HEK293 (cell line): ENCODE measurements around the gene GNMT.
A peak's percentile ranks its signal among the peaks of the same experiment; 100 is the strongest.
"Not testable (repeated sequence)": the region's sequence is repeated elsewhere in the genome, so short reads cannot be mapped to it uniquely, and the experiment has no call there.

Experiments
- CTCF ChIA-PET: fragments of 350-600 bp; formaldehyde crosslinking; extraction: SDS; loops from one replicate; lab custom pipeline; 2021; ENCODE audit warnings: antibody characterized with exemption; lab: Yijun Ruan, JAX
- POLR2A ChIA-PET: fragments of 300-600 bp; formaldehyde crosslinking; extraction: SDS; loops from one replicate; lab custom pipeline; 2020; ENCODE audit warnings: antibody characterized with exemption, inconsistent platforms; lab: Yijun Ruan, JAX
- H3K27ac ChIP-seq: fragments of 200-500 bp; sonication (Bioruptor generic); 2 replicates; pipeline ENCODE4 v1.5.1; 2014; ENCODE audit warnings: low read depth, low read length, control low read depth, inconsistent platforms; ENCODE audit errors: extremely low read depth
- H3K36me3 ChIP-seq, 2 experiments: fragments of 200-500 bp in 1 of 2; sonication (Bioruptor generic) in 1 of 2; 1 replicate in 1 of 2; 2 replicates in 1 of 2; pipeline ENCODE4 v1.5.1; 2014 to 2017; ENCODE audit warnings: inconsistent platforms in 2 of 2, low read length in 2 of 2; ENCODE audit not compliant: control insufficient read depth in 2 of 2, insufficient read depth in 1 of 2
- H3K4me1 ChIP-seq: fragments of 200-500 bp; sonication (Bioruptor generic); 2 replicates; pipeline ENCODE4 v1.5.1; 2014; ENCODE audit warnings: mild to moderate bottlenecking, low read length, inconsistent platforms; ENCODE audit not compliant: control insufficient read depth, insufficient read depth
- H3K4me3 ChIP-seq: 2 replicates; pipeline ENCODE4 v1.5.1; 2011; ENCODE audit warnings: low read depth, mild to moderate bottlenecking, control low read depth, low read length, moderate library complexity
- H3K9me3 ChIP-seq: fragments of 200-500 bp; sonication (Bioruptor generic); 2 replicates; pipeline ENCODE4 v1.5.1; 2014; ENCODE audit warnings: low read depth, low read length, inconsistent platforms; ENCODE audit not compliant: control insufficient read depth, insufficient read depth
- BCL11A ChIP-seq: fragments of 450-650 bp; formaldehyde crosslinking; IDR thresholded peaks from 2 replicates; pipeline ENCODE4 v1.5.1; 2016; ENCODE audit warnings: low read depth, missing biosample characterization, missing genetic modification characterization
- FEZF1 ChIP-seq: fragments of 450-650 bp; formaldehyde crosslinking; IDR thresholded peaks from 2 replicates; pipeline ENCODE4 v1.5.1; 2016; ENCODE audit warnings: missing biosample characterization, missing genetic modification characterization
- HOXD13 ChIP-seq: sonication (generic); formaldehyde crosslinking; IDR thresholded peaks from 2 replicates; pipeline ENCODE4 v1.8.0; 2022; ENCODE audit warnings: missing genetic modification reagents, borderline replicate concordance
- MYNN ChIP-seq: fragments of 450-650 bp; formaldehyde crosslinking; IDR thresholded peaks from 2 replicates; pipeline ENCODE4 v1.5.1; 2016; ENCODE audit warnings: missing biosample characterization, missing genetic modification characterization, borderline replicate concordance
- SP3 ChIP-seq: fragments of 450-650 bp; formaldehyde crosslinking; IDR thresholded peaks from 2 replicates; pipeline ENCODE4 v1.5.1; 2016; ENCODE audit warnings: missing biosample characterization, missing genetic modification characterization
- YY2 ChIP-seq: fragments of 450-650 bp; formaldehyde crosslinking; IDR thresholded peaks from 2 replicates; pipeline ENCODE4 v1.5.1; 2016; ENCODE audit warnings: missing biosample characterization, missing genetic modification characterization
- ZBTB10 ChIP-seq: fragments of 450-650 bp; formaldehyde crosslinking; IDR thresholded peaks from 2 replicates; pipeline ENCODE4 v1.5.1; 2016; ENCODE audit warnings: missing biosample characterization, missing genetic modification characterization
- ZBTB20 ChIP-seq: fragments of 450-650 bp; formaldehyde crosslinking; IDR thresholded peaks from 2 replicates; pipeline ENCODE4 v1.5.1; 2016; ENCODE audit warnings: missing biosample characterization, missing genetic modification characterization
- ZFHX2 ChIP-seq: fragments of 450-650 bp; formaldehyde crosslinking; conservative IDR thresholded peaks from 2 replicates; pipeline ENCODE4 v1.5.1; 2016; ENCODE audit warnings: missing biosample characterization, missing genetic modification characterization
- ZFP41 ChIP-seq: fragments of 450-650 bp; formaldehyde crosslinking; IDR thresholded peaks from 2 replicates; pipeline ENCODE4 v1.5.1; 2016; ENCODE audit warnings: missing biosample characterization, missing genetic modification characterization, borderline replicate concordance
- ZIC2 ChIP-seq: fragments of 450-650 bp; formaldehyde crosslinking; IDR thresholded peaks from 2 replicates; pipeline ENCODE4 v1.5.1; 2016; ENCODE audit warnings: missing biosample characterization, missing genetic modification characterization
- ZNF157 ChIP-seq: fragments of 450-650 bp; formaldehyde crosslinking; IDR thresholded peaks from 2 replicates; pipeline ENCODE4 v1.5.1; 2016; ENCODE audit warnings: missing biosample characterization, missing genetic modification characterization
- ZNF221 ChIP-seq: fragments of 450-650 bp; formaldehyde crosslinking; IDR thresholded peaks from 2 replicates; pipeline ENCODE4 v1.5.1; 2017; ENCODE audit warnings: missing biosample characterization, missing genetic modification characterization, borderline replicate concordance
- ZNF350 ChIP-seq: fragments of 450-650 bp; formaldehyde crosslinking; IDR thresholded peaks from 2 replicates; pipeline ENCODE4 v1.5.0; 2017; ENCODE audit warnings: missing biosample characterization, mild to moderate bottlenecking, missing genetic modification characterization
- ZNF473 ChIP-seq: fragments of 450-650 bp; formaldehyde crosslinking; IDR thresholded peaks from 2 replicates; pipeline ENCODE4 v1.5.1; 2017; ENCODE audit warnings: missing biosample characterization, missing genetic modification characterization
- ZNF48 ChIP-seq: fragments of 450-650 bp; formaldehyde crosslinking; IDR thresholded peaks from 2 replicates; pipeline ENCODE4 v1.5.1; 2016; ENCODE audit warnings: missing biosample characterization, missing genetic modification characterization
- ZNF549 ChIP-seq: fragments of 450-650 bp; IDR thresholded peaks from 2 replicates; pipeline ENCODE4 v1.5.1; 2018; ENCODE audit warnings: missing biosample characterization, missing genetic modification characterization, mild to moderate bottlenecking, inconsistent platforms, moderate library complexity
- ZNF558 ChIP-seq: fragments of 450-650 bp; formaldehyde crosslinking; IDR thresholded peaks from 2 replicates; pipeline ENCODE4 v1.5.1; 2016; ENCODE audit warnings: missing biosample characterization, missing genetic modification characterization
- ZNF571 ChIP-seq: fragments of 450-650 bp; formaldehyde crosslinking; IDR thresholded peaks from 2 replicates; pipeline ENCODE4 v1.5.0; 2017; ENCODE audit warnings: missing biosample characterization, missing genetic modification characterization
- ZNF621 ChIP-seq: fragments of 450-650 bp; formaldehyde crosslinking; IDR thresholded peaks from 2 replicates; pipeline ENCODE4 v1.5.1; 2017; ENCODE audit warnings: missing biosample characterization, missing genetic modification characterization
- ZNF664 ChIP-seq: fragments of 450-650 bp; formaldehyde crosslinking; IDR thresholded peaks from 2 replicates; pipeline ENCODE4 v1.5.1; 2016; ENCODE audit warnings: missing biosample characterization, missing genetic modification characterization
- ZNF701 ChIP-seq: fragments of 450-650 bp; formaldehyde crosslinking; IDR thresholded peaks from 2 replicates; pipeline ENCODE4 v1.5.1; 2016; ENCODE audit warnings: missing biosample characterization, missing genetic modification characterization
- ZNF768 ChIP-seq: fragments of 450-650 bp; formaldehyde crosslinking; IDR thresholded peaks from 2 replicates; pipeline ENCODE4 v1.5.1; 2018; ENCODE audit warnings: missing biosample characterization, mild to moderate bottlenecking, missing genetic modification characterization
- ZNF843 ChIP-seq: fragments of 450-650 bp; formaldehyde crosslinking; IDR thresholded peaks from 2 replicates; pipeline ENCODE4 v1.5.1; 2016; ENCODE audit warnings: missing biosample characterization, missing genetic modification characterization
- ZXDB ChIP-seq: fragments of 450-650 bp; formaldehyde crosslinking; IDR thresholded peaks from 2 replicates; pipeline ENCODE4 v1.5.1; 2016; ENCODE audit warnings: missing biosample characterization, missing genetic modification characterization
- TF ChIP-seq, protein P1 (sequence below): IDR thresholded peaks from 2 replicates; pipeline ENCODE4 v1.6.1; 2011; ENCODE audit warnings: mild to moderate bottlenecking, low read depth, low read length, borderline replicate concordance

The GNMT gene

DNA sequence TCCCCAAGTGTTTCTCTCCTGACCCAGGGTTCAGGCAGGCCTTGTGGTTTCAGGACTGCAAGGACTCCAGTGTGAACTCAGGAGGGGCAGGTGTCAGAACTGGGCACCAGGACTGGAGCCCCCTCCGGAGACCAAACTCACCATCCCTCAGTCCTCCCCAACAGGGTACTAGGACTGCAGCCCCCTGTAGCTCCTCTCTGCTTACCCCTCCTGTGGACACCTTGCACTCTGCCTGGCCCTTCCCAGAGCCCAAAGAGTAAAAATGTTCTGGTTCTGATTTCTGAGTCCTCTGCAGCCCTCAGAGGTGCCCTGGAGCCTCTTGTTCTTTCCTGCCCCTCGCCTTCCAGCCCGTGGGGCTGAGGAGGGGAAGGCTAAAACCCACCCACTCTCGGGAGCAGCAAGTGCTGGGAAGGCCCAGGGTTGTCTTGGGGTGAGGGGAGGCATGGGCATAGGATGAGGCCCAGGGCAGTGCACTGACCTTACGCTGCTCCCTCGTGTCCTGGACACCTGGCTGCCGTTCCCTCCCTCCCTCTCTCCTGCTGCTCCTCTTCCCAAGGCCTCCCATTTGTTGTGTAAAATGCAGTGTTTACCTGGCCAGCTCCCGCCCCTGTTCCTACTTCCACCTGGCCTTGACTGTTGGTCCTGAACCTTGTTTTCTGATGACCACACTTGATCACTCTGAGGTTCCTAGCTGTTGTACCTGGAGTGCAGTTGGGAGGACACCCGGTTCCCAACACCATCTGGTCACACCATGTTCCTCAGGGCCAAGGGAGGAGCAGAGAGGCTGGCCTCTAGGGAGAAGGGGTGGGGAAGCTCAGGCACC lies 21.4 kb upstream of the GNMT start (continued):
- no peak for TF ChIP-seq ZNF664
- no peak for TF ChIP-seq ZNF621 (tag by site-specific recombination)
- TF ChIP-seq BCL11A (tag by site-specific recombination), result no peak
- no peak for TF ChIP-seq ZNF473 (tag by site-specific recombination)
- TF ChIP-seq YY2, result no peak
- TF ChIP-seq, protein P1, sequence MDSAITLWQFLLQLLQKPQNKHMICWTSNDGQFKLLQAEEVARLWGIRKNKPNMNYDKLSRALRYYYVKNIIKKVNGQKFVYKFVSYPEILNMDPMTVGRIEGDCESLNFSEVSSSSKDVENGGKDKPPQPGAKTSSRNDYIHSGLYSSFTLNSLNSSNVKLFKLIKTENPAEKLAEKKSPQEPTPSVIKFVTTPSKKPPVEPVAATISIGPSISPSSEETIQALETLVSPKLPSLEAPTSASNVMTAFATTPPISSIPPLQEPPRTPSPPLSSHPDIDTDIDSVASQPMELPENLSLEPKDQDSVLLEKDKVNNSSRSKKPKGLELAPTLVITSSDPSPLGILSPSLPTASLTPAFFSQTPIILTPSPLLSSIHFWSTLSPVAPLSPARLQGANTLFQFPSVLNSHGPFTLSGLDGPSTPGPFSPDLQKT, result no peak
- TF ChIP-seq ZNF701 (tag by site-specific recombination), result no peak
- TF ChIP-seq ZFHX2, result no peak
- no peak for TF ChIP-seq ZNF549 (tag by site-specific recombination)
- no peak for TF ChIP-seq ZNF768 (tag by site-specific recombination)

DNA sequence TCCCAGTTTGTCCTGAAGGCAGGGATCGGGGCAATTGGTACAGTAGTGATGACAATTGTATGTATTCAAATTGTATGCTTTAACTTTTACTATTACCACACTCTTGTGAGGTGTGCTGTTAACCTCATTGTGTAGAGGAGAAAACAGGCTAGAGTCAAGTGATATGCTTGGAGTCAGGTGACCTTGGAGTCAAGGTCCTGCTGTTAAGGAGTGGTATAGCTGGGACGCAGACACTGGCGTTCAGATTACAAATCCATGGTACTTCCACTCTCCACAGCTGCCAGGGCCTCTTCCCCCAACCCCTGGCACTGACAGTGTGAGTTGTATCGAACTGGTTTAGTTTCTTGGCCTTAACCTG lies 20.8 kb upstream of the GNMT start:
- peaks cover 20 to 61% of the 10 kb centered on the region in 2 experiments for H3K36me3 ChIP-seq
- H3K27ac ChIP-seq, result no peak overlapping the region
- TF ChIP-seq ZNF157 (peak; percentile 79), FEZF1 (tag by site-specific recombination) (no peak)
- CTCF ChIA-PET, result interaction anchor here (0.7 kb wide), 1 partner anchor 26 kb away, joined by 4 read pairs; no protein-coding TSS in a partner anchor
- no peaks in the 10 kb centered on the region for H3K9me3 ChIP-seq
- no peak overlapping the region for H3K4me3 ChIP-seq
- POLR2A ChIA-PET, result interaction anchor here (1.0 to 3.3 kb wide), 2 partner anchors 10 to 44 kb away, joined by 4 to 16 read pairs; partner anchors contain the start of genes CNPY3 and PPP2R5D
- no peaks in the 10 kb centered on the region for H3K4me1 ChIP-seq

GRCh38 chr6:42940493-42941045 lies 20.0 kb upstream of the GNMT start:
- no peaks in the 10 kb centered on the region for H3K4me1 ChIP-seq
- H3K9me3 ChIP-seq, result no peaks in the 10 kb centered on the region
- no peak for TF ChIP-seq ZNF843 (tag by site-specific recombination)
- TF ChIP-seq ZNF221 (tag by site-specific recombination), result no peak
- TF ChIP-seq ZNF558, result no peak
- TF ChIP-seq ZXDB, result no peak
- no peak for TF ChIP-seq ZFP41
- TF ChIP-seq ZBTB10 (tag by site-specific recombination), result no peak
- TF ChIP-seq ZNF350 (tag by site-specific recombination), result no peak
- TF ChIP-seq HOXD13 (CRISPR knock-in tag), result no peak
- TF ChIP-seq ZNF48 (tag by site-specific recombination), result no peak
- no peak for TF ChIP-seq ZBTB20 (tag by site-specific recombination)
- no peak for TF ChIP-seq SP3 (tag by site-specific recombination)
- no peak for TF ChIP-seq ZIC2 (tag by site-specific recombination)
- TF ChIP-seq MYNN (tag by site-specific recombination), result no peak
- TF ChIP-seq ZNF571 (tag by site-specific recombination), result no peak
- peaks cover 24 to 56% of the 10 kb centered on the region in 2 experiments for H3K36me3 ChIP-seq
- ChIA-PET POLR2A (interaction anchor here (0.6 to 1.1 kb wide), 6 partner anchors 10 to 399 kb away, joined by 3 to 7 read pairs (median 4); partner anchors contain the start of genes CNPY3 and PPP2R5D), CTCF (interaction anchor here (0.6 to 1.0 kb wide), 2 partner anchors 17 to 19 kb away, joined by 3 read pairs; partner anchors contain the start of gene GNMT)
- H3K27ac ChIP-seq, result no peak overlapping the region
- H3K4me3 ChIP-seq, result no peak overlapping the region

DNA sequence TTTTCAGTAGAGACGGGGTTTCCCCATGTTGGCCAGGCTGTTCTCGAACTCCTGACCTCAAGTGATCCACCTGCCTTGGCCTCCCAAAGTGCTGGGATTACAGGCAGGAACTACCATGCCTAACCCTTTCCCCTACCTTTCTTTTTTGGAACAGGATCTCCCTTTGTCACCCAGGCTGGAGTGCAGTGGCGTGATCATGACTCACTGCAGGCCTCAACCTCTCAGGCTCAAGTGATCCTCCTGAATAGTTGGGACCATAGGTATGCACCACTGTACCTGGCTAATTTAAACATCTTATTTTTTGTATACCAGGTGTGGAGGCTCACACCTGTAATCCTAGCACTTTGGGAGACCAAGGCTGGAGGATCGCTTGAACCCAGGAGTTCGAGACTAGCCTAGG lies 19.2 kb upstream of the GNMT start:
- ChIA-PET POLR2A (interaction anchor here (0.6 to 1.1 kb wide), 4 partner anchors 11 to 222 kb away, joined by 3 to 7 read pairs (median 5); partner anchors contain the start of gene CNPY3), CTCF (interaction anchor here (1.0 kb wide), 1 partner anchor 19 kb away, joined by 3 read pairs; the partner anchor contains the start of gene GNMT)
- H3K9me3 ChIP-seq, H3K4me1 ChIP-seq, H3K4me3 ChIP-seq, H3K27ac ChIP-seq: not testable (repeated sequence)
- H3K36me3 ChIP-seq, result peaks cover 23 to 48% of the 10 kb centered on the region in 2 experiments
